ENCODE data around the gene MRPL10.

The MRPL10 gene

DNA sequence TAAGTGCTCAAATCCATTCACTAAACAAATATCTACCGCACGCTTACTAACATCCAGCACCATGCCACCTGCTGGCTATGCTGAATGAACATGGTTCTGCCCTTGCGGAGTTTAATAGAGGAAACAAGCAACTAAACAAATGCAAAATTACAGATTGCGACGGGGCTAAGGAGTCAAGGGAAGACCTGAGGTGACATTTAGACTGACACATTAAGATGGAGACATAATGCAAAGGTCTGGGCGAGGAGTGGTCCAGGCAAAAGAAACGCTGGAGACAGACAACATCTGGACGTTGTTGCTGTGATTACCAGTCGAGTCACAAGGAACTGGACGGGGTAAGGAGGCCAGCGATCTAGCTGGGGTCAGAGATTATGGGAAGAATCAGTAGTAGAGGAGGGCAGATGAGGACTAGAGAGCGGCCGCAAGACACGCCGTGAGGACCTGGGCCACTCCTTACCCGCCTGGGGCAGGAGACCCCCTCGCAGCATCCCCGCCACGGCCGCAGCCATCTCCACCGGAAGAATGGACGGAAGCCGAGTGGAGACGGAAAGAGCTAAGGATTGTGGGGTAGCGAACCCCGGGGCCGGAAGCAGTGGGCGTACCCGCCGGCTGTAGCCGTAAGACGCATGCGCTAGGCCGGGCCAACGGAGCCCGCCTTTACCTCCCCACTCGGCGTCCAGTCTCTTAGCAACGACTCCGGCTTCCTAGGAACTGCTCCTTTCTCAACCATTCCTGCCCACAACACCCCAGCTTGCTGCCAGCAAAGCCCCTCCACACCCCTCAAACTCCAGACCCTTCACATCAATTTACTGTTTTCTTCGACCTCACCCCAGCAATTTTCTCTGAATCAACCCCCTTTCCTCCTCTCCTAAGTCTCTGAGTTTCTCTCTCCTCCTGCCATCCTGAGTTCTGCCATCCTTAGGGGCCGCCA, at the start of gene MRPL10, which contains the start of gene LRRC46:
MRPL10 (minus strand) TSS at position 539 of the 931 bp plus-strand sequence; CDS start at position 509, 30 bp downstream.
LRRC46 (plus strand) TSS at position 668 of the 931 bp plus-strand sequence. CDS start 320 bp downstream, outside the sequence.
- peak; percentile 82 for DNase-seq (ENCODE audit: low read depth)

DNA sequence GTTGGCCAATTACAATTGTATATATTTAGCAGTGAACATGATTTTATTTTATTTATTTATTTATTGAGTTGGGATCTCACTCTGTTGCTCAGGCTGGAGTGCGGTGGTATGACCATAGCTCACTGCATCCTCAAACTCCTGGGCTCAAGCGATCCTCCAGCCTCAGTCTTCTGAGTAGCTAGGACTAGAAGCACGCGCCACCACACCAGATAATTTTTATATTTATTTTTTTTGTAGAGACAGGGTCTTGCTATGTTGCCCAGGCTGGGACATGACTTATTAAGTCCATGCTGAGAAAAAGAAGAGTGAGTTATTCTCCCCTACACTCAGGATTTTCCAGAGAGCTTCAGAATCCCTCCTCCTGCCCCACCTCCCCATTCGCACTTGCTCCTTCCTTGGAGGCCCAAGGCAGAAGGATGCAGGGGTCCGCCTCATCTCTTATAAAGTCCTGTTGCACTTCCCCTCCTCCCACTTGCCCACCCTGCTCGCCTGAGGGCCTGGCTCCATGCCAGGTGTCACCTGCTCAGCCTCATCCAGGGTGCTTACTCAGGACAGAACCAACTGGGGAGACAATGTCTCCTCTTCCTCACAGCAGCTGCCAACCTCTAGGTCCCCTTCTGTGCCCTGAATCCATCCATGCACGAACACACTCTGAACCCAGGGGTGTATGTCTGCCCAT, 48.6 kb upstream of the MRPL10 start:
- no peak for DNase-seq (ENCODE audit: low read depth)

GRCh38 chr17:47879028-47879585, 47.8 kb upstream of the MRPL10 start:
- no peak for DNase-seq (ENCODE audit: low read depth)

DNA sequence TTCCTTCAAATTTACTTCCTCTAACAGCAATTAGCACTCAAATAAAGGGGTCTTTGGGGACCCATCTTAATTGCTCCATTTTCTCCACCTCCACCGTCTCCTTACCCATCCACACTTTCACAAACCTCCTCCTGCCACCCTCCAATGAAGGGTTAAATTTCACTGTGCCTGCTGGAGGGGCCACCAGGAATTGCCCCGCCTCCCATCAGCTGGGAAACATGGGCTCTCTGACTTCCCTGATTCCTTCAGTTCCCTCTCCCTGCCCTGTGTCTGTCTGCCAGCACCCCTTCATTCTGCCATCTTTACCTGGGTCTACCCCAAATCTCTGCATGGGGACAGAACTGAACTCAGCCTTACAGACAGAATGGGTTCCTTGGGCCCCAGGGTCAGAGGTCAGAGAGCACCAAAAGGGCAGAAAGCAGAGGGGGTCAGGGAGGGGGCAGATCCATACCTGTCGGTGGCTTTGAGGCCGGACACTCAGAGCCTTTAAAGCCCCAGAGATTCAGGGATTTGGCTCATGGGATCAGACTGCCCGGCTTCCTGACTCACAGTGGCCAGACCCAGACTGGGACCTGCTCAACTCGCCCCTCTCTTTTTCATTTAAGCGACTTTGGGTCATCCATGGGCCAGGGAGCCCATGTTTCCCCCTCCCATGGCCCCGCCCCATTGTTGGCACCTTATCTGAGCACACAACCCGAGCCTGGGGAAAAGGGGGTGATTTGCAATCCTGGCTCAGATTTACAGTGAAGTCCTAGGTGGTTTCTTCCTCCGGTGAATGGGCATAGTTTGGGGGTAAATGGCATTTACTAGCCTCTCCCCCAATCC, 47.1 kb upstream of the MRPL10 start:
- DNase-seq (ENCODE audit: low read depth), result no peak

GRCh38 chr17:47877368-47878034, 46.2 kb upstream of the MRPL10 start:
- no peak for DNase-seq (ENCODE audit: low read depth)

GRCh38 chr17:47875011-47875985, 44.0 kb upstream of the MRPL10 start:
- DNase-seq (ENCODE audit: low read depth), result no peak

DNA sequence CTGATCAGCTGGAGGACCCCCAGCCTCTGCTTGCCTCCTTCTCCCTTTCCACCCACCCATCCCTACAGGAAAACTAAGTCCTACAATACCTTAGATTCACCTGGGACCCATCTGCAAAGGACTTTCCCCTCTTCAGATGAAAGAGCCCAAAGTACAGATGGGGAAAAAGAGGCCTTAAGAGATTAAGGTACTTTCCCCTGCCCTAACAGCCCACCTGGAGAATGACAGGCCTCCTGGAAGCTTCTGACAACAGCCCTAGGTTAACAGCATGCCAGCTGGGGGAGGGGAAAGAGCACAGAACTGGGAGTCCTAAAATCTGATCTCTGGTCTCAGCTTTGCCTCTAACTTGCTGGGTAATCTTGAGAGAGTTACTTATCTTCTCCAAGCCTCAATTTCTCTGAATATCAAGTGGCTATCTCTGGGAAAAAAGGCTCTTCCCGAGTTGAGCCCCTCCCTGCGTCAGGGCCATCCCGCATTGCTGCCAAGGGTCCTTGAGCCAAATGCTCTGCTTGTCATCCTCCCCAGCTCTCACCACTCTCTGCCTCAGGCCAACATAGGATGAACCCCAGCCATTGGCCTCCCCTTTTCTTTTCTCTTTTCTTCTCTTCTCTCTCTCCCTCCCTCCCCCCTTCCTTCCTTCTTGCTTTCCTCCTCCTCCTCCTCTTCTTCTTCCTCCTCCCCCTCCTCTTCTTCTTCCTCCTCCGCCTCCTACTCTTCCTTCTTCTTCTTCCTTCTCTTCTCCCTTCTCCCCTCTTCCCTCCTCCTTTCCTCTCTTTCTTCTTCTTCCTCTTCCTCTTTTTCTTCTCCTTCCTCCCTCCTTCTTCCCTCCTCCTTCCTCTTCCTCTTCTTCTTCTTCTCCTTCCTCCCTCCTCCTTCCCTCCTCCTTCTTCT, 42.1 kb upstream of the MRPL10 start:
- DNase-seq (ENCODE audit: low read depth), result no peak

- DNase-seq (ENCODE audit: low read depth), result no peak
These were observed 41.4 kb upstream of the MRPL10 start for GRCh38 chr17:47872651-47873161.

GRCh38 chr17:47872019-47872650, 40.8 kb upstream of the MRPL10 start:
- no peak for DNase-seq (ENCODE audit: low read depth)

GRCh38 chr17:47871048-47871447, 39.7 kb upstream of the MRPL10 start:
- no peak for DNase-seq (ENCODE audit: low read depth)

GRCh38 chr17:47870056-47870455, 38.7 kb upstream of the MRPL10 start:
- DNase-seq (ENCODE audit: low read depth), result no peak

GRCh38 chr17:47869114-47869513, 37.8 kb upstream of the MRPL10 start:
- no peak for DNase-seq (ENCODE audit: low read depth)

GRCh38 chr17:47867813-47868533, 36.6 kb upstream of the MRPL10 start:
- no peak for DNase-seq (ENCODE audit: low read depth)

DNA sequence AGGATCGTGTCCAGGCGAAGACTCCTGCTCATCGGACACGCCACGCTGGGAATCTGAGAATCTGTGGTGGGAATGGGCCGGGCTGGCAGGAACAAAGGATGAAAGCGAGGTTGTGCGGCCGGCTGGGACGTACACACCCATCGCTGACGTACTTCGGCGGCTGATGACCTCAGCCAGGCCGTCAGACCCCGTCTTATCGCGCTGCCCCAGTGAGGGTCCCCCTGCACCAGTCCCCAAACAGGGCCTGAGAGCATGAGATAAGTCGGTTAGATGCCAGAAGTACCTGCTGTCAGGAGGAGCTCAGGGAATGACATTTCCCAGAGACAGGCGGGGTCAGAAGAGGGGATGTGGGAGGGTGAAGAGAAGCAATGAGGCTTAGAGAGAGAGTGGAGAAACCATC, 35.6 kb upstream of the MRPL10 start:
- DNase-seq (ENCODE audit: low read depth), result no peak

- no peak for DNase-seq (ENCODE audit: low read depth)
These were observed 33.5 kb upstream of the MRPL10 start for GRCh38 chr17:47864791-47865216.

- no peak for DNase-seq (ENCODE audit: low read depth)
These were observed 31.5 kb upstream of the MRPL10 start for GRCh38 chr17:47862621-47863440.

DNA sequence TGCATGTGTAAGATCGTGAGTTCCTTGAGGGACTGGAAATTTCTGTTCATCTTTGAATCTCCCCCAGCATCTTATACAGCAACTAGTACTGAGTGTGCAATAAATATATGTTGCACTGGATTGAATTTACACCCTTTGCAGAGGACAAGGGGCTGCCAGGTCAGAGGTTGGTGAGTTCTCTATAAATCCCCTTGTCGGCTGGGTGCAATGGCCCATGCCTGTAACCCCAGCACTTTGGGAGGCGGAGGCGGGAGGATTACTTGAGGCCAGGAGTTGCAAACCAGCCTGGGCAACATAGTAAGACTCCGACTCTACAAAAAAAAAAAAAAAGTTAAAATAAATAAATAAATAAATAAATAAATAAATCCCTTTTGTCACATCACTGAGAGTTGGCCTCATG, 29.0 kb upstream of the MRPL10 start:
- DNase-seq (ENCODE audit: low read depth), result no peak
